GM19351 (cell line): ENCODE results near the gene RTN1.

Source experiments
- ATAC-seq: cut with Tn5 transposase; IDR thresholded peaks from one replicate; pipeline ENCODE4 v1.9.1; 2021; ENCODE audit warnings: mild to moderate bottlenecking, moderate library complexity; ENCODE audit not compliant: unreplicated experiment

The RTN1 gene

GRCh38 chr14:59634617-59635016, 236.0 kb downstream of the RTN1 start:
- no peak for ATAC-seq

- no peak for ATAC-seq
These were observed 237.1 kb downstream of the RTN1 start for GRCh38 chr14:59633486-59633885.

- no peak for ATAC-seq
These were observed 238.2 kb downstream of the RTN1 start for GRCh38 chr14:59632381-59632780.

GRCh38 chr14:59631237-59631636, 239.3 kb downstream of the RTN1 start:
- peak; percentile 52 for ATAC-seq

- ATAC-seq: peak; percentile 39
These were observed 240.2 kb downstream of the RTN1 start for GRCh38 chr14:59630288-59630963.

GRCh38 chr14:59629444-59630287, 240.9 kb downstream of the RTN1 start:
- ATAC-seq: no peak

GRCh38 chr14:59627011-59627520, 243.5 kb downstream of the RTN1 start:
- no peak for ATAC-seq

GRCh38 chr14:59622631-59623030, 247.9 kb downstream of the RTN1 start:
- no peak for ATAC-seq

- no peak for ATAC-seq
These were observed 251.5 kb downstream of the RTN1 start for GRCh38 chr14:59619061-59619460.

- no peak for ATAC-seq
These were observed 269.5 kb downstream of the RTN1 start for GRCh38 chr14:59601056-59601455.

- no peak for ATAC-seq
These were observed 270.2 kb downstream of the RTN1 start for GRCh38 chr14:59600211-59600945.

GRCh38 chr14:59595071-59595470, 275.5 kb downstream of the RTN1 start:
- no peak for ATAC-seq

- ATAC-seq: no peak
These were observed 278.8 kb downstream of the RTN1 start for GRCh38 chr14:59591641-59592370.

GRCh38 chr14:59588101-59588500, 282.5 kb downstream of the RTN1 start:
- no peak for ATAC-seq

- no peak for ATAC-seq
These were observed 284.6 kb downstream of the RTN1 start for GRCh38 chr14:59585891-59586554.

GRCh38 chr14:59583755-59584154, 286.8 kb downstream of the RTN1 start:
- no peak for ATAC-seq

- no peak for ATAC-seq
These were observed 287.6 kb downstream of the RTN1 start for GRCh38 chr14:59582845-59583509.

- ATAC-seq: no peak
These were observed 288.4 kb downstream of the RTN1 start for GRCh38 chr14:59582161-59582560.

GRCh38 chr14:59580911-59581310, 289.7 kb downstream of the RTN1 start:
- no peak for ATAC-seq
